Measurements from ENCODE around the gene NOL4L. TPM values are rescaled to one million over a fixed set of nuclear protein-coding genes. Genes with fewer than 3 reads are reported as not detected.

The NOL4L gene
- total and polyA plus RNA-seq, 2 experiments from 2014 or later: 38.8 to 39.2 TPM

DNA sequence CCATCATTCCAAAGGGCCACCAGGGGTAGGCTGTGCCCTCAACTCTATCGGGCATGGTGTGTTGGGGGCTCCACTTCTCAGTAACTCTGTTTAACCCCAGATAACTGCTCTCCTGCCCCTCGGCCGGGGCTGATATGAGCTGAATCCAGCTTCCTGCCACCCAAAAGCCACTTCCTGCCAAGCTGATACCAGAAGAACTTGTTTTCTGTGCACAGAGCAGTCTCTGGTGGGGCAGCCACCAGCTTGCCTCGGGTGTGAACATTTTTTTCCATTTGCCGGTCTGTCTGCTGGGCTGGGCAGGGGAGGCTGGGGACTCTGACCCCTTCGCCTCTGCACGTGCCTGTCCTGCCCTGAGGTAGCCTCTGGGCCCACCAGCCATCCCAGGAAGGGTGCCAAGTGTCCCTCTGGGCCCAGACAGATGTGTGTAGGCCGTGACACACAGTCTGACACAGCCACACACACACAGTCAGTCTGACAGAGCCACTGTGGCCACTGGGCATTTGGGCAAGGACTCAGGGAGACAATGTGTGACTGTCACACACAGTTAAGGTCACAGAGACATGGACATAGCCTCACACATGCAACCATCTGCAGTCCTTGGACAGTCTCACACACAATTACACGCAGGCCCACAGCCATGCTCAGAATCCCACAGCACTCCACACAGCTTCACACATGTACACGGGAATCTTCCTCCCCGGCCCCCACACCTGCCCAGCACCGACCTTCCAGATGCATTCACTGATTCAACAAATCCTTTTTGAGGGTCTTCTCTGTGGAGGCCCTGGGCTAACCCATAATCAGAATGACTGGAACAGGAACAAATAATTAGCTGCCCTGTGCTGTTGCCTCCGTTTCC, 45.1 kb downstream of the NOL4L start:
- Histone ChIP-seq H3K27me3 (ENCODE audit: insufficient read depth) (peaks cover 33% of the 10 kb centered on the region), H2AFZ (no peak overlapping the region), H3K27ac (ENCODE audit: low read depth) (no peak overlapping the region), H4K20me1 (replicated peaks; ENCODE audit: insufficient read depth) (peaks cover 20% of the 10 kb centered on the region), H3K36me3 (ENCODE audit: insufficient read depth) (no peaks in the 10 kb centered on the region), H3K4me3 (no peak overlapping the region), H3K4me1 (ENCODE audit: insufficient read depth) (peaks cover 40% of the 10 kb centered on the region), H3K9me2 (ENCODE audit: insufficient read depth) (no peaks in the 10 kb centered on the region), H3K4me2 (no peak overlapping the region), H3K79me2 (replicated peaks; ENCODE audit: insufficient read depth) (no peaks in the 10 kb centered on the region), H3F3A (replicated peaks; ENCODE audit: low read depth) (peaks cover 28% of the 10 kb centered on the region)
- ATAC-seq: no peak
- Mint-ChIP-seq H3K27me3 (ENCODE audit: insufficient read depth, low read depth, poor library complexity) (peaks cover 23% of the 10 kb centered on the region), H3K27ac (no peak overlapping the region), H3K36me3 (ENCODE audit: low read depth) (no peaks in the 10 kb centered on the region; the same call in 2 of the 3 replicates), H3K4me3 (no peak overlapping the region), H3K9me3 (no peaks in the 10 kb centered on the region), H3K4me1 (peaks cover 41% of the 10 kb centered on the region)
- TF ChIP-seq ZNF331 (CRISPR knock-in tag; IDR thresholded peaks at IDR 0.05; ENCODE audit: low read depth) (no peak), JUNB (IDR thresholded peaks at IDR 0.05; ENCODE audit: unreplicated experiment) (no peak), ZNF114 (CRISPR knock-in tag; IDR thresholded peaks at IDR 0.05) (no peak), STAT1 (IDR thresholded peaks at IDR 0.05; ENCODE audit: unreplicated experiment) (no peak)
- TF ChIP-seq, protein P1, sequence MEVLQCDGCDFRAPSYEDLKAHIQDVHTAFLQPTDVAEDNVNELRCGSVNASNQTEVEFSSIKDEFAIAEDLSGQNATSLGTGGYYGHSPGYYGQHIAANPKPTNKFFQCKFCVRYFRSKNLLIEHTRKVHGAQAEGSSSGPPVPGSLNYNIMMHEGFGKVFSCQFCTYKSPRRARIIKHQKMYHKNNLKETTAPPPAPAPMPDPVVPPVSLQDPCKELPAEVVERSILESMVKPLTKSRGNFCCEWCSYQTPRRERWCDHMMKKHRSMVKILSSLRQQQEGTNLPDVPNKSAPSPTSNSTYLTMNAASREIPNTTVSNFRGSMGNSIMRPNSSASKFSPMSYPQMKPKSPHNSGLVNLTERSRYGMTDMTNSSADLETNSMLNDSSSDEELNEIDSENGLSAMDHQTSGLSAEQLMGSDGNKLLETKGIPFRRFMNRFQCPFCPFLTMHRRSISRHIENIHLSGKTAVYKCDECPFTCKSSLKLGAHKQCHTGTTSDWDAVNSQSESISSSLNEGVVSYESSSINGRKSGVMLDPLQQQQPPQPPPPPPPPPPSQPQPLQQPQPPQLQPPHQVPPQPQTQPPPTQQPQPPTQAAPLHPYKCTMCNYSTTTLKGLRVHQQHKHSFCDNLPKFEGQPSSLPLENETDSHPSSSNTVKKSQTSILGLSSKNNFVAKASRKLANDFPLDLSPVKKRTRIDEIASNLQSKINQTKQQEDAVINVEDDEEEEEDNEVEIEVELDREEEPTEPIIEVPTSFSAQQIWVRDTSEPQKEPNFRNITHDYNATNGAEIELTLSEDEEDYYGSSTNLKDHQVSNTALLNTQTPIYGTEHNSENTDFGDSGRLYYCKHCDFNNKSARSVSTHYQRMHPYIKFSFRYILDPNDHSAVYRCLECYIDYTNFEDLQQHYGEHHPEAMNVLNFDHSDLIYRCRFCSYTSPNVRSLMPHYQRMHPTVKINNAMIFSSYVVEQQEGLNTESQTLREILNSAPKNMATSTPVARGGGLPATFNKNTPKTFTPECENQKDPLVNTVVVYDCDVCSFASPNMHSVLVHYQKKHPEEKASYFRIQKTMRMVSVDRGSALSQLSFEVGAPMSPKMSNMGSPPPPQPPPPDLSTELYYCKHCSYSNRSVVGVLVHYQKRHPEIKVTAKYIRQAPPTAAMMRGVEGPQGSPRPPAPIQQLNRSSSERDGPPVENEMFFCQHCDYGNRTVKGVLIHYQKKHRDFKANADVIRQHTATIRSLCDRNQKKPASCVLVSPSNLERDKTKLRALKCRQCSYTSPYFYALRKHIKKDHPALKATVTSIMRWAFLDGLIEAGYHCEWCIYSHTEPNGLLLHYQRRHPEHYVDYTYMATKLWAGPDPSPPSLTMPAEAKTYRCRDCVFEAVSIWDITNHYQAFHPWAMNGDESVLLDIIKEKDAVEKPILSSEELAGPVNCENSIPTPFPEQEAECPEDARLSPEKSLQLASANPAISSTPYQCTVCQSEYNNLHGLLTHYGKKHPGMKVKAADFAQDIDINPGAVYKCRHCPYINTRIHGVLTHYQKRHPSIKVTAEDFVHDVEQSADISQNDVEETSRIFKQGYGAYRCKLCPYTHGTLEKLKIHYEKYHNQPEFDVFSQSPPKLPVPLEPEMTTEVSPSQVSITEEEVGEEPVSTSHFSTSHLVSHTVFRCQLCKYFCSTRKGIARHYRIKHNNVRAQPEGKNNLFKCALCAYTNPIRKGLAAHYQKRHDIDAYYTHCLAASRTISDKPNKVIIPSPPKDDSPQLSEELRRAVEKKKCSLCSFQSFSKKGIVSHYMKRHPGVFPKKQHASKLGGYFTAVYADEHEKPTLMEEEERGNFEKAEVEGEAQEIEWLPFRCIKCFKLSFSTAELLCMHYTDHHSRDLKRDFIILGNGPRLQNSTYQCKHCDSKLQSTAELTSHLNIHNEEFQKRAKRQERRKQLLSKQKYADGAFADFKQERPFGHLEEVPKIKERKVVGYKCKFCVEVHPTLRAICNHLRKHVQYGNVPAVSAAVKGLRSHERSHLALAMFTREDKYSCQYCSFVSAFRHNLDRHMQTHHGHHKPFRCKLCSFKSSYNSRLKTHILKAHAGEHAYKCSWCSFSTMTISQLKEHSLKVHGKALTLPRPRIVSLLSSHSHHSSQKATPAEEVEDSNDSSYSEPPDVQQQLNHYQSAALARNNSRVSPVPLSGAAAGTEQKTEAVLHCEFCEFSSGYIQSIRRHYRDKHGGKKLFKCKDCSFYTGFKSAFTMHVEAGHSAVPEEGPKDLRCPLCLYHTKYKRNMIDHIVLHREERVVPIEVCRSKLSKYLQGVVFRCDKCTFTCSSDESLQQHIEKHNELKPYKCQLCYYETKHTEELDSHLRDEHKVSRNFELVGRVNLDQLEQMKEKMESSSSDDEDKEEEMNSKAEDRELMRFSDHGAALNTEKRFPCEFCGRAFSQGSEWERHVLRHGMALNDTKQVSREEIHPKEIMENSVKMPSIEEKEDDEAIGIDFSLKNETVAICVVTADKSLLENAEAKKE (CRISPR knock-in tag; IDR thresholded peaks at IDR 0.05): no peak
- TF ChIP-seq, protein P2, sequence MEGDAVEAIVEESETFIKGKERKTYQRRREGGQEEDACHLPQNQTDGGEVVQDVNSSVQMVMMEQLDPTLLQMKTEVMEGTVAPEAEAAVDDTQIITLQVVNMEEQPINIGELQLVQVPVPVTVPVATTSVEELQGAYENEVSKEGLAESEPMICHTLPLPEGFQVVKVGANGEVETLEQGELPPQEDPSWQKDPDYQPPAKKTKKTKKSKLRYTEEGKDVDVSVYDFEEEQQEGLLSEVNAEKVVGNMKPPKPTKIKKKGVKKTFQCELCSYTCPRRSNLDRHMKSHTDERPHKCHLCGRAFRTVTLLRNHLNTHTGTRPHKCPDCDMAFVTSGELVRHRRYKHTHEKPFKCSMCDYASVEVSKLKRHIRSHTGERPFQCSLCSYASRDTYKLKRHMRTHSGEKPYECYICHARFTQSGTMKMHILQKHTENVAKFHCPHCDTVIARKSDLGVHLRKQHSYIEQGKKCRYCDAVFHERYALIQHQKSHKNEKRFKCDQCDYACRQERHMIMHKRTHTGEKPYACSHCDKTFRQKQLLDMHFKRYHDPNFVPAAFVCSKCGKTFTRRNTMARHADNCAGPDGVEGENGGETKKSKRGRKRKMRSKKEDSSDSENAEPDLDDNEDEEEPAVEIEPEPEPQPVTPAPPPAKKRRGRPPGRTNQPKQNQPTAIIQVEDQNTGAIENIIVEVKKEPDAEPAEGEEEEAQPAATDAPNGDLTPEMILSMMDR (conservative IDR thresholded peaks at IDR 0.05; ENCODE audit: low read depth in 2 of 2): no peak
- TF ChIP-seq, protein P3, sequence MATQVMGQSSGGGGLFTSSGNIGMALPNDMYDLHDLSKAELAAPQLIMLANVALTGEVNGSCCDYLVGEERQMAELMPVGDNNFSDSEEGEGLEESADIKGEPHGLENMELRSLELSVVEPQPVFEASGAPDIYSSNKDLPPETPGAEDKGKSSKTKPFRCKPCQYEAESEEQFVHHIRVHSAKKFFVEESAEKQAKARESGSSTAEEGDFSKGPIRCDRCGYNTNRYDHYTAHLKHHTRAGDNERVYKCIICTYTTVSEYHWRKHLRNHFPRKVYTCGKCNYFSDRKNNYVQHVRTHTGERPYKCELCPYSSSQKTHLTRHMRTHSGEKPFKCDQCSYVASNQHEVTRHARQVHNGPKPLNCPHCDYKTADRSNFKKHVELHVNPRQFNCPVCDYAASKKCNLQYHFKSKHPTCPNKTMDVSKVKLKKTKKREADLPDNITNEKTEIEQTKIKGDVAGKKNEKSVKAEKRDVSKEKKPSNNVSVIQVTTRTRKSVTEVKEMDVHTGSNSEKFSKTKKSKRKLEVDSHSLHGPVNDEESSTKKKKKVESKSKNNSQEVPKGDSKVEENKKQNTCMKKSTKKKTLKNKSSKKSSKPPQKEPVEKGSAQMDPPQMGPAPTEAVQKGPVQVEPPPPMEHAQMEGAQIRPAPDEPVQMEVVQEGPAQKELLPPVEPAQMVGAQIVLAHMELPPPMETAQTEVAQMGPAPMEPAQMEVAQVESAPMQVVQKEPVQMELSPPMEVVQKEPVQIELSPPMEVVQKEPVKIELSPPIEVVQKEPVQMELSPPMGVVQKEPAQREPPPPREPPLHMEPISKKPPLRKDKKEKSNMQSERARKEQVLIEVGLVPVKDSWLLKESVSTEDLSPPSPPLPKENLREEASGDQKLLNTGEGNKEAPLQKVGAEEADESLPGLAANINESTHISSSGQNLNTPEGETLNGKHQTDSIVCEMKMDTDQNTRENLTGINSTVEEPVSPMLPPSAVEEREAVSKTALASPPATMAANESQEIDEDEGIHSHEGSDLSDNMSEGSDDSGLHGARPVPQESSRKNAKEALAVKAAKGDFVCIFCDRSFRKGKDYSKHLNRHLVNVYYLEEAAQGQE (IDR thresholded peaks at IDR 0.05; ENCODE audit: unreplicated experiment): no peak
- TF ChIP-seq, protein P4, sequence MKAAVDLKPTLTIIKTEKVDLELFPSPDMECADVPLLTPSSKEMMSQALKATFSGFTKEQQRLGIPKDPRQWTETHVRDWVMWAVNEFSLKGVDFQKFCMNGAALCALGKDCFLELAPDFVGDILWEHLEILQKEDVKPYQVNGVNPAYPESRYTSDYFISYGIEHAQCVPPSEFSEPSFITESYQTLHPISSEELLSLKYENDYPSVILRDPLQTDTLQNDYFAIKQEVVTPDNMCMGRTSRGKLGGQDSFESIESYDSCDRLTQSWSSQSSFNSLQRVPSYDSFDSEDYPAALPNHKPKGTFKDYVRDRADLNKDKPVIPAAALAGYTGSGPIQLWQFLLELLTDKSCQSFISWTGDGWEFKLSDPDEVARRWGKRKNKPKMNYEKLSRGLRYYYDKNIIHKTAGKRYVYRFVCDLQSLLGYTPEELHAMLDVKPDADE (IDR thresholded peaks at IDR 0.05): no peak
- DNase-seq (ENCODE audit: low spot score): no peak

All from GM23338 (cell line).